ENCODE results near the gene TCTN3. TPM values are rescaled to one million over a fixed set of nuclear protein-coding genes. Genes with fewer than 3 reads are reported as not detected.

Gene TCTN3
- total and polyA plus RNA-seq, 10 of the 15 experiments (the other 5 are each of a cell fraction or from before 2014, with no cell fraction given), result 20.0 to 48.7 (median 29.1) TPM

- TF ChIP-seq CTCF (IDR thresholded peaks at IDR 0.05 in 2 of 3, conservative IDR thresholded peaks at IDR 0.05 in 1 of 3; ENCODE audit: control insufficient read depth in 2 of 3, extremely low read depth in 1 of 3, insufficient read depth in 1 of 3, low read depth in 3 of 3, low read length in 3 of 3) (no peak), FOXK2 (IDR thresholded peaks at IDR 0.05) (no peak), PBX3 (IDR thresholded peaks at IDR 0.05; ENCODE audit: insufficient replicate concordance, low read depth, low read length) (no peak), SREBF1 (IDR thresholded peaks at IDR 0.05; ENCODE audit: low read length) (no peak), RAD21 (IDR thresholded peaks at IDR 0.05; ENCODE audit: insufficient read depth, low read depth, low read length) (no peak), TBL1XR1 (IDR thresholded peaks at IDR 0.05; ENCODE audit: low read depth, low read length) (no peak), ETV6 (conservative IDR thresholded peaks at IDR 0.05 in 1 of 2, IDR thresholded peaks at IDR 0.05 in 1 of 2; ENCODE audit: borderline replicate concordance in 1 of 2, low read depth in 1 of 2) (no peak), RFX5 (IDR thresholded peaks at IDR 0.05; ENCODE audit: low read depth, low read length) (no peak), NR2F1 (conservative IDR thresholded peaks at IDR 0.05) (no peak), ESRRA (IDR thresholded peaks at IDR 0.05; ENCODE audit: low read length) (no peak), NBN (IDR thresholded peaks at IDR 0.05) (no peak), SUZ12 (IDR thresholded peaks at IDR 0.05; ENCODE audit: unreplicated experiment) (no peak), BCL11A (IDR thresholded peaks at IDR 0.05; ENCODE audit: low read depth, low read length) (no peak)
These were observed 2.4 kb downstream of the TCTN3 start (continued) for GRCh38 chr10:95691281-95691680.

Data from GM12878 (cell line).